ENCODE measurements around the gene PTGIS.

PTGIS gene

DNA sequence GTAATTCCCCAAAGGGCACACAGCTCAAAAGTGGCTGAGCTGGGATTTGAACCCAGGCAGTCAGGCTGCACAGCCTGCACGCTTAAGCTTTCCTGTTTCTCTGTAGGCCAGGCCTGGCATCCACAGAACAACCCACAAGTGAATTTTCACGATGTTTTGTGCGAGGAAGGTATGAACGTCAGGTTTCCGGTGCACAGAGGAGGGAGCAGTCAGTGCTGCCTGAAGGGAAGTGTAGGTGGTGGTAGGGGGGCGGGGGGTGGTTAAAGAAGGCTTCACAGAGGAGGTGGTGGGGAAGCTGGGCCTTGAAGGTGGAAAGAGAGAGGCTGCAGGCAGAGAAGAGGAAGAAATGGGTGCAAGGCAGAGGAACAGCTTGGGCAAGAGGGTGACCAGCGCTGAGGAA, 99.5 kb downstream of the PTGIS start:
- TF ChIP-seq Cebpa-rat (IDR thresholded peaks at IDR 0.05), result no peak
- Histone ChIP-seq H3K27me3 (no peaks in the 10 kb centered on the region), H3K4me1 (no peaks in the 10 kb centered on the region)

DNA sequence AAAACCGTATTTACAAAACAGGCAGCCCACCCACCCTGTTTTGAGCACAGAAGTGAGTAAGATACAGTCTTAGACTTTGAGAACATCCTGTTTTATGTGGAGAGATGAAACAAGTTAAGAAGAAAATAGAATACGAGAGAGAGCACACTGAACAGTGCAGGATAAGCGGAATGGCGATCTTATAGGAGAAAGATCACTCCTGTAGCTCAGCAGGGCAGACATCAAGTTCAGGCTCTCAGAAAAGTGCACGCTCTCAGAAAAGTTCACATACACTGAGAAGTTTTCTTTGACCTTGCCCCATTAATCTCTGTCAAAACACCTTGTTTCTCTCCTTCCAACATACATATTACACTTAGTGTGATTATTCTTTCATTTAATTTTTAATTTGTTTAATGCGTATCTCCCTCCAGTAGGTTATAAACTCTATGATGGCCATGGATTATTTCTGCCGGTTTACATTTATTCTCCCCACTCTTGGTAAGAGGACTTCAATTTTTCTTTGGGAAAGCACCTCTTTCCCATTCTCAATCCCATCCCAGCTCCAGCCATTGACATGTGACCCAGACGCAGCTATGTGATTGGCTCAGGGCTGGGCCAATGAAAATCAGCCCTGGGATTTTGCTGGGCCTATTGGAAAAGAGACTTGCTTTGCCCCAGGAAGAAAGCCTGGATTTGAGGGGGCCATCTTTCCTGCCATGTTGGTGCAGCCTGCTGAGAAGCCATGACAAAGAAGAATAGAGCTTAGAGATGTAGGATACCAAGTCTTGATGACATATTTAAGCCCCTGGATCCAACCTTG, 101.6 kb downstream of the PTGIS start:
- H3K9me3 ChIP-seq (replicated peaks in 1 of 11), result no peaks in the 10 kb centered on the region
- H4K20me1 ChIP-seq, result no peaks in the 10 kb centered on the region
- H3K27ac ChIP-seq, result no peak overlapping the region
- no peaks in the 10 kb centered on the region for H3K27me3 ChIP-seq
- H3K36me3 ChIP-seq, result no peaks in the 10 kb centered on the region
- no peak overlapping the region for H3K9ac ChIP-seq
- no peak overlapping the region for H3K4me3 ChIP-seq
- H3K4me1 ChIP-seq, result no peaks in the 10 kb centered on the region
- no peak overlapping the region for H3K4me2 ChIP-seq
- TF ChIP-seq Cebpa-rat (IDR thresholded peaks at IDR 0.05), result no peak

More for the DNA sequence above, 99.5 kb downstream of the PTGIS start:
- no peaks in the 10 kb centered on the region for H4K20me1 ChIP-seq
- H3K9ac ChIP-seq, result no peak overlapping the region
- no peaks in the 10 kb centered on the region for H3K36me3 ChIP-seq
- no peaks in the 10 kb centered on the region for H3K9me3 ChIP-seq (replicated peaks in 1 of 11)
- no peak overlapping the region for H3K27ac ChIP-seq
- no peak overlapping the region for H3K4me3 ChIP-seq
- no peak overlapping the region for H3K4me2 ChIP-seq

- Histone ChIP-seq H3K27me3 (no peaks in the 10 kb centered on the region), H3K9me3 (replicated peaks in 1 of 11) (no peaks in the 10 kb centered on the region), H3K9ac (no peak overlapping the region), H3K27ac (no peak overlapping the region), H4K20me1 (no peaks in the 10 kb centered on the region), H3K4me1 (no peaks in the 10 kb centered on the region), H3K4me2 (no peak overlapping the region), H3K4me3 (no peak overlapping the region), H3K36me3 (no peaks in the 10 kb centered on the region)
- no peak for TF ChIP-seq Cebpa-rat (IDR thresholded peaks at IDR 0.05)
Observed at GRCh38 chr20:49464556-49464955, 103.4 kb downstream of the PTGIS start.

DNA sequence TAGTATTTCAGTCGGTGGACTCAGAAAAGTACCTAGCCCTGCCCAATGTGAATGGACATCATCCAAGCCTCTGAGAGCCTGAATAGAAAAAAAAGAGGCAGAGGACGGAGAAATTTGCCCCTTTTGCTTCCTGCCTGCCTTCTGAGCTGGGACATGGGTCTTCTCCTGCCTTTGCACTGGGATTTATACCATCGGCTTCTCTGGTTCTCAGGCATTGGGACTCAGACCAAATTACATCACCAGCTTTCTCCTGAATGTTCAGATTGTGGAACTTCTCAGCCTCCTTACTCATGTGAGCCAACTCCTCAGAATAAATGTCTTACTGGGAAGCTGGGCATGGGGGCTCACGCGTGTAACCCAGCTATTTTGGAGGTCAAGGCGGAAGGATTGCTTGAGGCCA, 105.3 kb downstream of the PTGIS start:
- no peak overlapping the region for H3K27ac ChIP-seq
- H3K4me2 ChIP-seq, result no peak overlapping the region
- H4K20me1 ChIP-seq, result no peaks in the 10 kb centered on the region
- H3K9ac ChIP-seq, result no peak overlapping the region
- no peaks in the 10 kb centered on the region for H3K4me1 ChIP-seq
- no peak for TF ChIP-seq Cebpa-rat (IDR thresholded peaks at IDR 0.05)
- no peaks in the 10 kb centered on the region for H3K9me3 ChIP-seq (replicated peaks in 1 of 11)
- H3K36me3 ChIP-seq, result no peaks in the 10 kb centered on the region
- H3K4me3 ChIP-seq, result no peak overlapping the region
- no peaks in the 10 kb centered on the region for H3K27me3 ChIP-seq

- Histone ChIP-seq H3K9ac (no peak overlapping the region), H4K20me1 (no peaks in the 10 kb centered on the region), H3K4me2 (no peak overlapping the region), H3K27ac (no peak overlapping the region), H3K36me3 (no peaks in the 10 kb centered on the region), H3K4me1 (no peaks in the 10 kb centered on the region), H3K4me3 (no peak overlapping the region), H3K27me3 (no peaks in the 10 kb centered on the region), H3K9me3 (replicated peaks in 1 of 11) (no peaks in the 10 kb centered on the region)
- TF ChIP-seq Cebpa-rat (IDR thresholded peaks at IDR 0.05), result no peak
Observed at GRCh38 chr20:49461894-49462620, 105.9 kb downstream of the PTGIS start.

DNA sequence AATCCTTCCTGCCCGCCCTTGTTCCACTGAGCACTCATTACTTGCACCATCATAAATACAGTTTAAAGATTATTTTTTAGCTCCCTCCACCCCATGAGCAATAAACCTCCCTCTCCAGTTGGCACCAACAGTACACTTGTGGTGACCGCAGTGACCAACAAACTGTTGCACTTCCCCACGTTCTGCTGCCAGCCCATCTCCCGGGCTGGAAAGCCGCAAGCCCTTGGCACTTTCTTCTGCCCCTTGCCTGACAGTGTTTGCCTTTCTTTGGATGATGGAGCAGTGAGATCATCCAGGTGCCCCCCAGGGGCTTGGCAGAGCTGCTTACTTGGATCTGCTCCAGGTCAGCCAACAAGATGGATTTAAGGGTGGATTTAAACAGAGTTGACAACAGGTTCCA, 107.0 kb downstream of the PTGIS start:
- no peaks in the 10 kb centered on the region for H3K27me3 ChIP-seq
- H3K9ac ChIP-seq, result no peak overlapping the region

DNA sequence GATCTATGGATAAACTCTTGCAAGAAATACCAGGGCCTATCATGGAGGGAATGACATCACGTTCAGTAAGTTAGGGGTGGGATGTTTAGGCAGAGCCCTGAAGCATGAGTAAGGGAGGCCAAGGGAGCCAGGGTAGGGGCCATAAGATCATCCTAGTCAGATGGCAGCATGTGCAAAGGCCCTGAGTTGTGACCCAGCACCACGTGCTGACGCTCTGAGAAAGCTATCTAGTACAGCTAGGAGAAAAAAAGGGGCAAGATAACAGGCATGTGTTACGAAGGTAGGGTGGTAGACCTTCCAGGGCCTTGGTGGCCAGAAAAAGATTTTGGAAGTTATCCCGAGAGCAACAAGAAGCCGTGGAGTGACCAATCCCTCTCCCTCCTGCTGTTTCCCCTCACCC, 107.8 kb downstream of the PTGIS start:
- no peaks in the 10 kb centered on the region for H3K4me1 ChIP-seq
- H3K4me2 ChIP-seq, result no peak overlapping the region
- H3K27me3 ChIP-seq, result no peaks in the 10 kb centered on the region
- no peak overlapping the region for H3K27ac ChIP-seq
- no peak overlapping the region for H3K4me3 ChIP-seq
- no peaks in the 10 kb centered on the region for H3K9me3 ChIP-seq (replicated peaks in 1 of 11)
- no peaks in the 10 kb centered on the region for H3K36me3 ChIP-seq
- TF ChIP-seq Cebpa-rat (IDR thresholded peaks at IDR 0.05), result no peak
- no peak overlapping the region for H3K9ac ChIP-seq
- no peaks in the 10 kb centered on the region for H4K20me1 ChIP-seq

More for the DNA sequence above, 107.0 kb downstream of the PTGIS start:
- no peaks in the 10 kb centered on the region for H4K20me1 ChIP-seq
- H3K9me3 ChIP-seq (replicated peaks in 1 of 11), result no peaks in the 10 kb centered on the region
- H3K36me3 ChIP-seq, result no peaks in the 10 kb centered on the region
- no peak overlapping the region for H3K27ac ChIP-seq
- no peak for TF ChIP-seq Cebpa-rat (IDR thresholded peaks at IDR 0.05)
- H3K4me1 ChIP-seq, result no peaks in the 10 kb centered on the region
- no peak overlapping the region for H3K4me2 ChIP-seq
- H3K4me3 ChIP-seq, result no peak overlapping the region

DNA sequence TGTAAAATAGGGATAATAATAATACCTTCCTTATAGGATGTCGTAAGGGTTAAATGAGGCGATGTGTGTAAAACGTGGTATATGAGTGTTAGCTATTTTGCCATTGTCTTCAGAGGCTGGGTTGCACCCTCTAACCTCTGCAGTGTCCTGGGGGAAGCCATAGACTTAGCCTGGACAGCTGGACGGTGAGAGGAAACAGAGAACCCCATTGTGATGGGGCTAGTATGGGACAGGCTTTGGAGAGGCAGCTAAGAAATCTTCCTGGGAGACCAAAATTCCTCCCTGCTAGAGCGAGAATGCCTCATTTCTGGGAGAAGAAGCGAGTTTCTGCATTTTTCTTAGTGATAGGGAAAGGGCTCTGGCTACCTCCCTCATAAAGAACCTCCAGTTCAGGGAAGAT, 108.3 kb downstream of the PTGIS start:
- Histone ChIP-seq H3K27me3 (no peaks in the 10 kb centered on the region), H3K4me1 (no peaks in the 10 kb centered on the region), H3K36me3 (no peaks in the 10 kb centered on the region), H4K20me1 (no peaks in the 10 kb centered on the region), H3K27ac (no peak overlapping the region), H3K4me2 (no peak overlapping the region), H3K9ac (no peak overlapping the region), H3K9me3 (replicated peaks in 1 of 11) (no peaks in the 10 kb centered on the region), H3K4me3 (no peak overlapping the region)
- TF ChIP-seq Cebpa-rat (IDR thresholded peaks at IDR 0.05), result no peak

DNA sequence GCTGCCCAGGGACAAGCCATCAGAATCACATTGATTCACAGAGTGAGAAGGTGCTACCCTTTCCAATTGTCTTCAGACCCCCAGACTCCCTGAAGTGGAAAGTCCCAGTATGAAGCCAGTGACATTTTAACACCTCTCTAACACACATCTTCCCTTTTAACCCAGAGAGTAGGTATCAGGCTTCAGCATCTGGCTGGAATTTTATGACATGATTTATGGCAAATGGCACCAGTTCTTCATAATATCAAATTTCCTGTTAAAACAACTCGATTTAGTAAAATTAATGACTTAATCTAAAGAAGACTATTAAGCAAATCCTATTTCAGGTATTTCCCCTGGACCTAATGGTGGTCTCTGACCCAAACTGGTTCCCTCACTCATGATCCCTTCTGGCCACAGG, 110.5 kb downstream of the PTGIS start:
- H3K9me3 ChIP-seq (replicated peaks in 1 of 11), result no peaks in the 10 kb centered on the region
- no peaks in the 10 kb centered on the region for H3K27me3 ChIP-seq
- no peak overlapping the region for H3K4me3 ChIP-seq
- no peak overlapping the region for H3K27ac ChIP-seq
- no peak for TF ChIP-seq Cebpa-rat (IDR thresholded peaks at IDR 0.05)
- no peak overlapping the region for H3K9ac ChIP-seq
- H3K4me2 ChIP-seq, result no peak overlapping the region
- no peaks in the 10 kb centered on the region for H3K36me3 ChIP-seq
- no peaks in the 10 kb centered on the region for H4K20me1 ChIP-seq
- H3K4me1 ChIP-seq, result no peaks in the 10 kb centered on the region

- no peak overlapping the region for H3K4me2 ChIP-seq
- no peaks in the 10 kb centered on the region for H3K36me3 ChIP-seq
- TF ChIP-seq Cebpa-rat (IDR thresholded peaks at IDR 0.05), result no peak
- H3K4me1 ChIP-seq, result no peaks in the 10 kb centered on the region
- H3K9ac ChIP-seq, result no peak overlapping the region
- no peaks in the 10 kb centered on the region for H3K27me3 ChIP-seq
- no peak overlapping the region for H3K4me3 ChIP-seq
- H3K27ac ChIP-seq, result no peak overlapping the region
- H4K20me1 ChIP-seq, result no peaks in the 10 kb centered on the region
- no peaks in the 10 kb centered on the region for H3K9me3 ChIP-seq (replicated peaks in 1 of 11)
Observed at GRCh38 chr20:49456646-49457045, 111.3 kb downstream of the PTGIS start.

Measured in BLaER1 treated with 17β-estradiol and CSF1 and Interleukin-3, amounts not matched to agents 10 nM and 100 nM (cell line).